HG03060 (cell line): ENCODE results near the gene CPT1B.
"Not testable (repeated sequence)": the region's sequence is repeated elsewhere in the genome, so short reads cannot be mapped to it uniquely, and the experiment has no call there.

Experiments
- ATAC-seq: cut with Tn5 transposase; IDR thresholded peaks from one replicate; pipeline ENCODE4 v1.9.1; 2021; ENCODE audit warnings: low read depth, moderate number of reproducible peaks; ENCODE audit not compliant: unreplicated experiment

Gene CPT1B

DNA sequence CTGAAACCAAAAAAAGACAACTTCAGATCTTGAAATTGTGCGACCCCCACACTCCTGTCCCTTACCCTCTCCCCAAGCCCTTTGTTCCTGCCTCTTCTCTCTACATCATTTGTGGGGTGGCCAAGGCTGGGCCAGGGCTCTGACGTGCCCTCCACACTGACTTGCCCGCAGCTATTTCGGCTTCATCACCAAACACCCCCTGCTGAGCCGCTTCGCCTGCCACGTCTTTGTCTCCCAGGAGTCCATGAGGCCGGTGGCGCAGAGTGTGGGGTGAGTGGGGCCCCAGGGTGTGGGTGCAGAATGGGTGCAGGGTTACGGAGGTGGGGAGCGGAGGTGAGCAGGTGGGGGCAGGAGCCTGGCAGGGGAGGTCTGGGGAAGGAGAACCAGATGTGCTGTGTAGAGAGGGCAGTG lies 31.8 kb upstream of the CPT1B start:
- ATAC-seq, result no peak

DNA sequence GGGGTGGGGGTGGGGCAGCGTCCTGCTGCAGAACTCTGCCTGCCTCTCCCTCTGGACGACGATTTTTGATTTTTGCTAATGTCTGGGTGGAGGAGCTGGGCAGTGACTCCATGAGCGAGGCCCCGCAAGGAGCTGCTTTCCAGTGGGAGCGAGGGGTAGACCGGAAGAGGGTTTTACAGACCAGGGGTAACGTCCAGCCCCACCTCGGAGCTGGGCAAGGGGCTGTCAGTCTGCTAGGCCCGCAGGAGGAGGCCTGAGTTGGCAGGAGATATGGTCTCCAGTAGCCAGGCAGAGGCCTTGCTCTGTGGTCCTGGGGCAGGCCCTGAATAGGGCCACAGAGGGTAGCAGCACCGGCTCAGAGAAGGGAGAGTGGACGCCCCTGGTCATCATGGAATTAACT lies 31.4 kb upstream of the CPT1B start:
- no peak for ATAC-seq

DNA sequence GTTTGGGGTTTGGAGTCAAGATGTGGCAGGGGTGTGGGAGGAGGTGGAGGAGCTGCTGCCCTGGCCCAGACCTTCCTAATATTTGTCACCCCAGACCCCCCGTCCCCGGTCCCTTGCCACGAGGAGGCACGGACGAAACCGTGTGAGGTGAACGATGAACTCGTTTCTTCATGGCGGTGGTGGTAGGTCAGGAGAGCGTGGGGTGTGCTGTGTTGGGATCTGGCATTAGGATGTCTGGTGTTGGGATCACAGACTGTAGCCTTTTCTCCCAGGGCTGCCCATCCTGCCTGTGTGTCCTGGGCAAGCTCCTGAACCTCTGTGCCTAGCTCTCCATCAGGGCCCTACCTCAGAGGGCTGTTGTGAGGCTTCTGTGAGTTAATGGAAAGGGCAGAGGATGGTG lies 30.8 kb upstream of the CPT1B start:
- no peak for ATAC-seq

DNA sequence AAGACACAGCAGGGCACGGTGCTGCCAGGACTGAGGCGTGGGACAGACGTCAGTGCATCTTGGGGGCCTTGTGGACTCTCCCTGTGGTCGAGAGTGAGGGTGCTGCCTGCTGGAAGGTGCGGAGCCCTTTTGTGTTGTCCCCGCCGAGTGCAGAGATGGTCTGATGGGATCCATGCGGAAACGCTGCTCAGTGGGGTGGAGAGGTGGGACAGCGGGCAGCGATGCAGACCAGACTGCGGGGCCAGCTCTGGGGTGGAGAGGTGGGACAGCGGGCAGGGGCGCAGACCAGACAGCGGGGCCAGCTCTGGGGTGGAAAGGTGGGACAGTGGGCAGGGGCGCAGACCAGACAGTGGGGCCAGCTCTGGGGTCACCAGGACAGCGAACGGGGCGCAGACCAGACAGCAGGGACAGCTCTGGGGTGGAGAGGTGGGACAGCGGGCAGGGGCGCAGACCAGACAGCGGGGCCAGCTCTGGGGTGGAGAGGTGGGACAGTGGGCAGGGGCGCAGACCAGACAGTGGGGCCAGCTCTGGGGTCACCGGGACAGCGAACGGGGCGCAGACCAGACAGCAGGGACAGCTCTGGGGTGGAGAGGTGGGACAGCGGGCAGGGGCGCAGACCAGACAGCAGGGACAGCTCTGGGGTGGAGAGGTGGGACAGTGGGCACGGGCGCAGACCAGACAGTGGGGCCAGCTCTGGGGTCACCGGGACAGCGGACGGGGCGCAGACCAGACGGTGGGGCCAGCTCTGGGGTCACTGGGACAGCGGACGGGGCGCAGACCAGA lies 30.0 kb upstream of the CPT1B start:
- not testable (repeated sequence) for ATAC-seq

- no peak for ATAC-seq
Measured at GRCh38 chr22:50607659-50608020, 29.4 kb upstream of the CPT1B start.

- no peak for ATAC-seq
Measured at GRCh38 chr22:50606946-50607658, 28.9 kb upstream of the CPT1B start.

DNA sequence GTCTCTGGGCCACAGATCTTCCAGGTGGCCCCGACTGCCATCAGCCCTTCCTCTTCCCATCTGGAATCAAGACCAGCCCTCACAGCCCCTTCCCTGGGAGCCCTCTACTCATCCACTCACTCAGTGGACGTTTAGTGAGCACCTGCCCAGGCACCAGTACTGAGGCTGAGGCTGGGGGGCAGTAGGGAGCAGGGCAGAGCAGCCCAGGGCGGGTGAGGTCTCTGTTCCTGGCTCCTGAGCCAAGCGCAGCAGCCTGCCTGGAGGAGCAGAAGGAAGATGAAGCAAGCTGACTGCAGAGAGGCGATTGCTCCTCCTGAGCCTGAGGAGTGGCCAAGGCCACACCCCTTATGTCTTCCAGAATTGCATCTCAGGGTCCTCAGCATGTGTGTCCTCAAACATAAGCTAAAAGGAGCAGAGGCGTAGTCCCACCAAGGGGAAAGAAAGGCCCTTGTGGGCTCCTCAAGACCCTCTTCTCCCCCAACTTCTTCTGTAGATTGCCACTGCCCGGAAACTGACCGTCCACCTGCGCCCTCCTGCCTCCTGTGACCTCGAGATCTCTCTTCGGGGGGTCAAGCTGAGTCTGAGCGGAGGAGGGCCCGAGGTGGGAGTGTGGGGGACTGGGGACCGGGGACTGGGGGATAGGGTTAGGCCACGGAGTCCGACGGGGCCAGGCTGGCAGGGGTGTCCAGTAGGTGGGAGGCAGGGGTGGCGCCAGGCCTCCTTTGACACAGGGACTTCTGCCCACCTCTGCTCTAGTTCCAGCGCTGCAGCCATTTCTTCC lies 28.1 kb upstream of the CPT1B start:
- no peak for ATAC-seq

DNA sequence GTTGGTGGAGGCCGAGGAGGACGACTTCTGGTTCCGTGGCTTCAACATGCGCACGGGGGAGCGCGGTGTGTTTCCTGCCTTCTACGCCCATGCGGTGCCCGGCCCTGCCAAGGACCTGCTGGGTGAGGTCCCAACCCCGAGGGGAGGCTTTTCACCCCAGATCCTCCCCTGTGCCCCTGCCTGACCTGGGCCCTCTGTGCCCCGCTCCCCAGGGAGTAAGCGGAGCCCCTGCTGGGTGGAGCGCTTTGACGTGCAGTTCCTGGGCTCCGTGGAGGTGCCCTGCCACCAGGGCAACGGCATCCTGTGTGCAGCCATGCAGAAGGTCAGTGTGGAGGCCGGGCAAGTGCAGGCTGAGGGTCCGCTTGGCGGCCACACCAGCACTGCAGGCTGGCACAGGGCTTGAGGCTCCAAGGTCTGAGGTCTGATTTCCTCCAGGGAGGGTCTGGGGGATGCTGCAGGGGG lies 27.4 kb upstream of the CPT1B start:
- ATAC-seq, result no peak

- ATAC-seq, result no peak
Measured at GRCh38 chr22:50605002-50605612, 26.9 kb upstream of the CPT1B start.

GRCh38 chr22:50604256-50605001 lies 26.2 kb upstream of the CPT1B start:
- ATAC-seq, result no peak

DNA sequence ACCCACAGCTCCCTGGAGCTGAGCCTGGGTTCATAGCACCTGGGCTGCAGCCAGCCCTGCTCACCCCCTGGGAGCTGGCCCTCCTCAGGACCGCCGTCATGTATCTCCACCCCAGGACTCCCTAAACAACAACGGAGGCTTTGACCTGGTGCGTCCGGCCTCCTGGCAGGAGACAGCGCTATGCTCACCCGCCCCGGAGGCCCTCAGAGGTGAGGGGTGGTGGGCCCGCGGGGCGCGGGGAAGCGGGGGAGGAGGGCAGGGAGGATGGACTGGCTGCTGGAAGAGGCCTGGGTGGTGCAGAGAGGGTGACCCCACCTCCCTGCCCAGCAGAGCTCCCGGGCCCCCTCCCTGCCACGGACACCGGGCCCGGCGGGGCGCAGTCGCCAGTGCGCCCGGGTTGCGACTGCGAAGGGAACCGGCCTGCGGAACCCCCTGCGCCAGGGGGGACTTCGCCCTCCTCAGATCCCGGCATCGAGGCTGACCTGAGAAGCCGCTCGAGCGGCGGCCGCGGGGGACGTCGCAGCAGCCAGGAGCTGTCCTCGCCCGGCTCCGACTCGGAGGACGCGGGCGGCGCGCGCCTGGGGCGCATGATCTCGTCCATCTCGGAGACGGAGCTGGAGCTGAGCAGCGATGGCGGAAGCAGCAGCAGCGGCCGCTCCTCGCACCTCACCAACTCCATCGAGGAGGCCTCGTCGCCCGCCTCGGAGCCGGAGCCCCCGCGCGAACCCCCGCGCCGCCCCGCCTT lies 25.5 kb upstream of the CPT1B start:
- no peak for ATAC-seq

DNA sequence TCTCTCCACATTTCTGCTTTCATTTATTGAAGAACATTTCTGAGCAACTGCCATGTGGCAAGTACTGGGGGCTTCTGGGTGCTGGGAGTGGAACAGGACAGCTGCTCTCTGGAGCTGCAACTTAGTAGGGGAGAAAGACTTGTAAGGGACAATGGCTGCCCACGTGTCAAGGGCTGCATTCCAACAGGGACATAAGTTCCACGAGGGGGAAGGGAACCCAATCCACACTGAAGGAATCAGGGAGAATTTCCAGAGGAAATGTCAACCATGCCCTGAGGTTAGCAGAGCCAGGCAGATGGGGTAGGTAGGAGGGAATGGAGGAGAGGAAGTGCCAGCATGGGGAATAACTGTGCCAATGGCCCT lies 24.1 kb upstream of the CPT1B start:
- ATAC-seq, result no peak

- ATAC-seq, result no peak
Measured at GRCh38 chr22:50601669-50602337, 23.6 kb upstream of the CPT1B start.

DNA sequence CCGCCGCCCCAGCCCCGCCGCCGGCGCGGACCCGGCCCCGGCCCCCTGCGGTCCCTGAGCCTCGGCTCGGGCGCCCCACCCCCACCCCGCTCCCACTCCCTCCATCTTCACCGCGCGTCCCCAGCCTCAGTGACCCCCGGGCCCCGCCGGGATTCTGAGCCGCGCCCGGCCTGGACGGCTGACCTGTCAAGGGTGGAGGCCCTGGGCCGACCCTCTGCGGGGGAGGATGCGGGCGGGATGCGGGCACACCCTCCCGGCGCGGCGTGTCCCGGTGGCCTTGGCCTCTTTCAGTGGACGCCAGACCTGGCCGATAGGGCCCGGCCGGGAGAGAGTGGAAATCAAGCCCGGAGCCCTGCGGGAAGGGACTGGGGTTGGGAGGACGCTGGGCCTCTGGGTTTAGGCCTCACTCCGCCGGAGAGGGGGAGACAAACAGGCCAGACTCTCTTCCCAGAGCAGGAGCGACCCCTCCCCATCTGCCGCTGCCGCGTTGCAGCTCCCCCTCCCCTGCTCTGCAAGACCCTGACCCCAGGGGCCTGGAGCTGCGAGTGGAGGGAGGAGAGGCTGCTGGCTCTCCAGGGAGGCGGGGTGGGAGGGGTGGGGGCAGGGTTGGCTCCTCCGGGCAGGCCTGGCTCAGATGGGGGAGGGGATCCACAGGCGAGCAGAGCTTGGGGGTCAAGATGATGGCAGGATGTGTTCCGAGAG lies 22.9 kb upstream of the CPT1B start:
- ATAC-seq, result no peak

- no peak for ATAC-seq
Measured at GRCh38 chr22:50600538-50600937, 22.3 kb upstream of the CPT1B start, which contains the start of gene MAPK8IP2. TSS of gene MAPK8IP2 (plus strand) at chr22:50600793. CDS start at chr22:50600819, 26 bp downstream.

GRCh38 chr22:50599816-50600455 lies 21.7 kb upstream of the CPT1B start:
- no peak for ATAC-seq

GRCh38 chr22:50597097-50597496 lies 18.9 kb upstream of the CPT1B start:
- ATAC-seq, result no peak

DNA sequence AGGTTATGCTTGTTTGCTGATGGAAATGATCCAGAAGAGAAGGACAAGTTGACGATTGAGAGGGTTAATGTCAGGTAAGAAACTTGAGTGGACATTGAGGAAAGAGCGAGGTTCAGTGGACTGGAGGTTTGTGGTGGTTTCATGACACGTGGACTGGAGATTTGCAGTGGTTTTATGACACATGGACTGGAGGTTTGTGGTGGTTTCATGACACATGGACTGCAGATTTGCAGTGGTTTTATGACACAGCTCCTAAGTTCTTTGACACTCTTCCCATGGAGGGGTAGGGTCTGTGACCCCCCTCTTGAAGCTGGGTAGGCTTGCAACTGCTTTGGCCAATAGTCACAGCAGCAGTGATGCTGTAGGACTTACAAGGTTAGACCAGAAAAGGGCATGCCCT lies 17.0 kb upstream of the CPT1B start:
- ATAC-seq, result no peak
